Thyroid gland (tissue), 4 donors: Measurements from ENCODE around the gene L1TD1.

Source experiments
- CTCF ChIP-seq, 6 experiments: fragments of 200-600 bp in 3 of 6; fragments of 450-650 bp in 3 of 6; sonication (generic) in 3 of 6; IDR thresholded peaks; one replicate each; pipeline ENCODE4 v1.5.1; 2016 to 2019; ENCODE audit warnings: antibody characterized with exemption in 6 of 6, mild to moderate bottlenecking in 2 of 6, inconsistent platforms in 1 of 6, moderate library complexity in 1 of 6
- POLR2A ChIP-seq, 2 donors: fragments of 450-650 bp; IDR thresholded peaks; one replicate each; pipeline ENCODE4 v1.6.1; 2017; ENCODE audit warnings: antibody characterized with exemption in 2 of 2, mild to moderate bottlenecking in 2 of 2, moderate library complexity in 1 of 2

DNA sequence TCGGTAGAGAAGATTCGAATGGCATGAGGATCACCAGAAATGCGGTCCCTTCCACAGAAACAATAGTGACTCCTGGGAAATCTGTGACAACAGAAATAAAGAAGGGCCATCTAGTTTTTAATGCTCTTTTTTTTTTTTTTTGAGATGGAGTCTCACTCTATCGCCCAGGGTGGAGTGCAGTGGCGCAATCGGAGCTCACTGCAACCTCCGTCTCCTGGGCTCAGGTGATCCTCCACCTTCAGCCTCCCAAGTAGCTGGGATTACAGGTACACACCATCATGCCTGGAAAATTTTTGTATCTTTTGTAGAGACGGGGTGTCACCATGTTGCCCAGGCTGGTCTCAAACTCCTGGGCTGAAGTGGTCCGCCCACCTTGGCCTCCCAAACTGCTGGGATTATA lies 43.9 kb downstream of the L1TD1 start:
- TF ChIP-seq CTCF (IDR thresholded peaks at IDR 0.05) (no peak), POLR2A (IDR thresholded peaks at IDR 0.05) (no peak)
